ENCODE measurements around the gene FAM131A. TPM values are rescaled to one million over a fixed set of nuclear protein-coding genes. Genes with fewer than 3 reads are reported as not detected.

FAM131A gene
- total RNA-seq, 8 experiments from 2014 or later, result 7.1 to 46.1 (median 30.7) TPM

DNA sequence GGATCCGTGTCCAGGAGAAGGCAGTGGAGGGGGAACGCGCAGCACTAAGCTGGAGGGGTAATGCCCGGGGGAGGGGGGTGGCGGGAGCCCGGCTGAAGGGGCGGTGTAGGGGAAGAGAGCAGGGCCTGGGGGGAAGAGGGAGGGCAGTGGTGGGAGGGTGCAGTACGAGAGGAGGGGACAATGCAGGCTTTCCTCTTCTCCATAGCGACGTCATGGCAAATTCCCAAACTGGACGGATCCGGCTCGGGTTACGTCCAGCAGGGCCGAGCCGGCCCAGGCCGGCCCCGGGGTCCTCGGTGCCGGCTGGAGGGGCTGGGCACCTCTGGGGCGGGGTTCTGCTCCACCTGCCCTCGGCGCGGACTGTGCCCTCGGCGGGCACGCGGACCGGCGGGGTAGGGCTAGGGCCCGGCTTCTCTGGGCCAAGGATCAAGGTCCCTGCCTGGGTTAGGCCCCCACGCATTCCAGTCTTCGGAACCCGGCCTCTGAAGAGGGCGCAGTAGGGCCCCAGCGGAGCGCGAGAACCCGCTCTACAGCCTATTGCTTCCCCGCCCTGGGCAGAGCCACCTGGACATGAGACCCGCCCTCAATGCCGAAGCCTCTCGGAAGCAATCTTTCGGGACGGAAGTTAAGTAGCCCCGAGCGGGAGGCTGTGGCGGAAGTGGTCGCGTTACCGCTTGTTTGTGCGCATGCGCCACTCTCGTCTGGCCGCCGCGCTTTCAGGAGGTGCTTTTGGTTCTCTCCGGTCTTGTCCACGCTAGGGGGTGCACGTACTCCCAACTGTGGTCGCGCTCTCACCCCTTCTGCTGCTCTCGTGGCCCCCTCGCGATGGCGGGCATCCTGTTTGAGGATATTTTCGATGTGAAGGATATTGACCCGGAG is 25.5 kb downstream of the FAM131A start:
- H3K4me1 ChIP-seq (replicated peaks in 1 of 2), result peaks cover 23 to 30% of the 10 kb centered on the region in 2 donors
- H3K4me3 ChIP-seq, result peak overlapping the region; percentile 56 to 78 (median 67)
- in situ Hi-C loops (cut with MboI; ENCODE audit: low pct_unique_long_range_greater_than_20kb in 2 of 9, low sequenced_read_pairs in 9 of 9, unreplicated experiment in 9 of 9), result loop anchor here in 5 of 9 experiments (25.0 kb wide), 3 partner anchors 174 to 424 kb away; no protein-coding TSS in a partner anchor
- peak overlapping the region; percentile 99 to 100 for H3K27ac ChIP-seq
- peak; percentile 62 to 81 (median 78) for ATAC-seq (replicated peaks in 6 of 8)
- 0 to 3% (median 0%) methylated on average over 3 to 23 of the region's 68 CpGs; no CpG with 5 or more reads in 6 of the 10 experiments for WGBS, 10 experiments

DNA sequence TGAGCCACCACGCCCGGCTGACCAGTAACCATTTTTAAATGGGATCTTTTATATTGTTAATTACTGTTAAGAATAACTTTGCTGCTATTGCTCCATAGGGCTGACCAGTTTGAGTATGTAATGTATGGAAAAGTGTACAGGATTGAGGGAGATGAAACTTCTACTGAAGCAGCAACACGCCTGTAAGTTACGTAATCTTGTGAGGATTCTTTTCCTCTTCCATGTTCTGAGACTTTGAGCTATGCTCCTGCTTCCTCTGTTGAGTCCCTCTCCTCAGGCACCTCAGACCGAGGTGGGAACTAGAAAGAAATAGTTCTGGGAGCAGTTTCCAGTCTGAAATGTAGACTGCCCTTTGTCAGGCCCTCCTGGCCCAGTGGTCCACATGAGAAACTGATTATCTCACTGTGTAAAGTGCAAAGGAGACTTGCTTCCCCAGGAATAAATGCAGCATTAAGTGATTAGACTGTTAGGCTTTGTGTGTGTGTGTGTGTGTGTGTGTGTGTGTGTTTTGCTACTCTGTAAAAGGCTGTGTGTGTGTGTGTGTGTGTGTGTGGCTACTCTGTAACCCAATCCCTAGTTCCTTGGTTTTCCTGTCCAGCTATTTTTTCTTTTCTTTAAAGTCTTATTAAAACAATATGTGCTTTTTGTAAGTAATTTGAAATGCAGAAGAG is 29.4 kb downstream of the FAM131A start:
- ATAC-seq (replicated peaks in 6 of 8), result no peak
- 0 to 100% (median 91%) methylated on average over 1 to 5 of the region's 5 CpGs; no CpG with 5 or more reads in 4 of the 10 experiments for WGBS, 10 experiments
- Histone ChIP-seq H3K27ac (no peak overlapping the region), H3K4me3 (no peak overlapping the region), H3K4me1 (replicated peaks in 1 of 2) (peaks cover 11% of the 10 kb centered on the region in 2 donors)
- in situ Hi-C loops (cut with MboI; ENCODE audit: low pct_unique_long_range_greater_than_20kb in 2 of 9, low sequenced_read_pairs in 9 of 9, unreplicated experiment in 9 of 9), result loop anchor here in 5 of 9 experiments (25.0 kb wide), 3 partner anchors 171 to 421 kb away; no protein-coding TSS in a partner anchor

- 40 to 90% (median 80%) methylated on average over 1 to 7 of the region's 9 CpGs; no CpG with 5 or more reads in 5 of the 10 experiments for WGBS, 10 experiments
Measured at GRCh38 chr3:184368116-184368515, 30.7 kb downstream of the FAM131A start.

GRCh38 chr3:184368586-184369183 is 31.3 kb downstream of the FAM131A start:
- 13 to 100% (median 94%) methylated on average over 1 to 3 of the region's 3 CpGs; no CpG with 5 or more reads in 3 of the 10 experiments for WGBS, 10 experiments
- Histone ChIP-seq H3K4me3 (no peak overlapping the region), H3K4me1 (replicated peaks in 1 of 2) (peaks cover 16 to 17% of the 10 kb centered on the region in 2 donors), H3K27ac (no peak overlapping the region)
- ATAC-seq (replicated peaks in 6 of 8), result peak in 2 of 8 experiments; percentile 53 to 61
- in situ Hi-C loops (cut with MboI; ENCODE audit: low pct_unique_long_range_greater_than_20kb in 2 of 9, low sequenced_read_pairs in 9 of 9, unreplicated experiment in 9 of 9), result loop anchor here in 5 of 9 experiments (25.0 kb wide), 3 partner anchors 169 to 419 kb away; no protein-coding TSS in a partner anchor

More at GRCh38 chr3:184368116-184368515, 30.7 kb downstream of the FAM131A start:
- no peak overlapping the region for H3K4me3 ChIP-seq
- H3K27ac ChIP-seq, result no peak overlapping the region
- peak in 1 of 8 experiments; percentile 0 for ATAC-seq (replicated peaks in 6 of 8)
- H3K4me1 ChIP-seq (replicated peaks in 1 of 2), result peaks cover 16 to 17% of the 10 kb centered on the region in 2 donors
- in situ Hi-C loops (cut with MboI; ENCODE audit: low pct_unique_long_range_greater_than_20kb in 2 of 9, low sequenced_read_pairs in 9 of 9, unreplicated experiment in 9 of 9), result loop anchor here in 5 of 9 experiments (25.0 kb wide), 3 partner anchors 169 to 419 kb away; no protein-coding TSS in a partner anchor

- peak; percentile 39 to 98 (median 95) for ATAC-seq (replicated peaks in 6 of 8)
- 0 to 67% (median 44%) methylated on average over 1 to 5 of the region's 5 CpGs for whole genome bisulfite sequencing, 10 experiments
- in situ Hi-C loops (cut with MboI; ENCODE audit: low pct_unique_long_range_greater_than_20kb in 2 of 9, low sequenced_read_pairs in 9 of 9, unreplicated experiment in 9 of 9), result loop anchor here in 7 of 9 experiments (10.0 to 25.0 kb wide), 5 partner anchors 163 to 416 kb away; no protein-coding TSS in a partner anchor
- Histone ChIP-seq H3K4me3 (no peak overlapping the region), H3K27ac (no peak overlapping the region), H3K4me1 (replicated peaks in 1 of 2) (peaks cover 7% of the 10 kb centered on the region in 2 donors)
Measured at GRCh38 chr3:184371570-184372018, 34.2 kb downstream of the FAM131A start.

DNA sequence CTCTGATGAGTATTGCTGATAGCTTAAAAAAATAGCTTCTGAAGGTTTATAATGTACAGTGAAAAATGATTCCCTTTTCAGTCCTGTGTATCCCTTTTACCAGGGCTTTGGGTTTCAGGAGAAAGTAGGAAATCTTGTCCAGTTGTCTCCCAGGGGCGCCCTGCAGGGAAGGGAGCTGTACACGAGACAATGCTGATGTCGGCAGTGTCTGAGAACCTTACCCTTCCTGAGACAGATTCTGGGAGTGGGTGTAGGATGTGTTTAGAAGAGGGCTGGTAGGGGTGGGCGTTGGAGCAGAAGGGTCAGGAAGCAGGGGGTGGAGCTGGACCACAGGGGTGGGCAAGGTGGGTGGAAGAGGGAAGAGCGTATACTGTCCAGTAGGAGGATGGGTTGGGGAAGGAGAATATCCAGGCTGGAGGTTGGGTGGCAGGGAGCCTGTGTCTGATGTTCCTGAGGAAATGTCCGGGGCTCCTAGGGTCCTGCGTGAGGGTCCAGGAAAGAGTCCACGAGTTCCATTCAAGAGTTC is 35.0 kb downstream of the FAM131A start:
- Histone ChIP-seq H3K27ac (no peak overlapping the region), H3K4me1 (replicated peaks in 1 of 2) (peaks cover 8 to 11% of the 10 kb centered on the region in 2 donors)

GRCh38 chr3:184372911-184373310 is 35.5 kb downstream of the FAM131A start:
- no peak overlapping the region for H3K27ac ChIP-seq
- 11 to 77% (median 36%) methylated on average over 1 to 3 of the region's 5 CpGs; no CpG with 5 or more reads in 6 of the 10 experiments for WGBS, 10 experiments
- H3K4me1 ChIP-seq (replicated peaks in 1 of 2), result peaks cover 13 to 16% of the 10 kb centered on the region in 2 donors
- no peak overlapping the region for H3K4me3 ChIP-seq
- peak in 2 of 8 experiments; percentile 0 to 2 for ATAC-seq (replicated peaks in 6 of 8)
- in situ Hi-C loops (cut with MboI; ENCODE audit: low pct_unique_long_range_greater_than_20kb in 2 of 9, low sequenced_read_pairs in 9 of 9, unreplicated experiment in 9 of 9), result loop anchor here in 7 of 9 experiments (10.0 to 25.0 kb wide), 5 partner anchors 162 to 414 kb away; no protein-coding TSS in a partner anchor

More for the DNA sequence above, 35.0 kb downstream of the FAM131A start:
- H3K4me3 ChIP-seq, result no peak overlapping the region
- peak in 2 of 8 experiments; percentile 11 to 13 for ATAC-seq (replicated peaks in 6 of 8)
- WGBS, 10 experiments, result 56 to 100% (median 76%) methylated on average over 1 to 4 of the region's 8 CpGs; no CpG with 5 or more reads in 5 of the 10 experiments
- in situ Hi-C loops (cut with MboI; ENCODE audit: low pct_unique_long_range_greater_than_20kb in 2 of 9, low sequenced_read_pairs in 9 of 9, unreplicated experiment in 9 of 9), result loop anchor here in 7 of 9 experiments (10.0 to 25.0 kb wide), 5 partner anchors 162 to 415 kb away; no protein-coding TSS in a partner anchor

DNA sequence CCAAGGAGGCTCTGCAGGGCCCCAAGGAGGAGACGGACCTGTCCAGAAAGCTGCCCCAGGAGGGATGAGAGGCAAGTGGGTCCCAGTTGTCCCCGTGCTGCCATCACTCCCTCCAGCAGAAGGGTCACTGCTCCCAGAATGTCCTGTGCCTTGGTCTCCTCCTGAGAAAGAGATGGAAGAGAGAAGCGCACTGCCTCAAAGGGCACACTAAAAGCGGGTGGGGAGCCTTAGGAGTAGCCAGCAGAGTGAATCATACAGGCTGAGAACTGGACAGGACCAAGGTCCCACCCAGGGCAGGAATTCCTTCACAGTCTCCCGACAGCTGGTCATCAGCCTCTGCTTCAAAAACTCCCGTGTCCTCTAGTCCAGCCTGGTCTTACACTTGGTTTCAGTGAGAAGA is 36.0 kb downstream of the FAM131A start:
- 0 to 100% (median 70%) methylated on average over 1 to 5 of the region's 6 CpGs; no CpG with 5 or more reads in 3 of the 10 experiments for WGBS, 10 experiments
- H3K27ac ChIP-seq, result no peak overlapping the region
- ATAC-seq (replicated peaks in 6 of 8), result peak in 3 of 8 experiments; percentile 9 to 56 (median 55)
- peaks cover 18 to 22% of the 10 kb centered on the region in 2 donors for H3K4me1 ChIP-seq (replicated peaks in 1 of 2)
- in situ Hi-C loops (cut with MboI; ENCODE audit: low pct_unique_long_range_greater_than_20kb in 2 of 9, low sequenced_read_pairs in 9 of 9, unreplicated experiment in 9 of 9), result loop anchor here in 7 of 9 experiments (10.0 to 25.0 kb wide), 5 partner anchors 161 to 414 kb away; no protein-coding TSS in a partner anchor
- no peak overlapping the region for H3K4me3 ChIP-seq

DNA sequence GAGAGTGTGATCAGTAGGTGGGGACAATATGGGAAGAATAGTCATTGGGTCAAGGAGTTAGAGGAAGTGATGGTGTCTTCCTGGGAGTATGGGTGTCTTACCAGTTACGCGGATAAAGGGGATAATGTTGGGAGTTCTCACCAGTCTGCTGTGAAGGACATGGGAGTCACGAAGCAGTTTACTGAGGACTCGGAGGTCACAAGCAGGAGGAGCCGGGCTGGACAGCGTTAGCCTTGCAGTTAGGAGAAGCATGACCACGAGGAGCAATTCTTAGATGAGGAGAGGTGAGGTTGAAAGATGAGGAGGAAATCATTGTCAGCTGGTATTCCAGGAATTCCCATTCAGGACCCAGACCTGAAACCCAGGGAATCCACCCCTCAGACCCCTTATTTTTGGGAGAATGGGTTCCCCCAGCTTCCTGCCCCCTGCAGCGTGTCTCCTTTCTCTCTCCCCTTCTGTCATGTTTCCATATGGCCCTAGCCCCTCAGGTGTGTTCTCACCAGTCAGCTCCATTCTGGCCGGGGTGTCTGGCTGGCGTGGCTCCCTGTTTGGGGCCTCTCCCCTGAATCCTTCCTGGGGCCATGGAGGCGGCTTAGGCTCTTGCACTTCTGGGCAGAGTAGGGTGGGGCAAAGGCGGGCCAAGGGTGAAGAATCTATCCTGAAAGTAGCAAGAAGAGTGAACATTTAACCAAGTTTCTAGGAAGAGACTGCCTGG is 38.5 kb downstream of the FAM131A start:
- 33 to 100% (median 85%) methylated on average over 1 to 7 of the region's 12 CpGs; no CpG with 5 or more reads in 2 of the 10 experiments for WGBS, 10 experiments
- no peak overlapping the region for H3K27ac ChIP-seq
- no peak overlapping the region for H3K4me3 ChIP-seq
- in situ Hi-C loops (cut with MboI; ENCODE audit: low pct_unique_long_range_greater_than_20kb in 2 of 9, low sequenced_read_pairs in 9 of 9, unreplicated experiment in 9 of 9), result loop anchor here in 4 of 9 experiments (10.0 to 25.0 kb wide), 3 partner anchors 159 to 169 kb away; no protein-coding TSS in a partner anchor
- ATAC-seq (replicated peaks in 6 of 8), result no peak
- peaks cover 25 to 35% of the 10 kb centered on the region in 2 donors for H3K4me1 ChIP-seq (replicated peaks in 1 of 2)

- in situ Hi-C loops (cut with MboI; ENCODE audit: low pct_unique_long_range_greater_than_20kb in 2 of 9, low sequenced_read_pairs in 9 of 9, unreplicated experiment in 9 of 9), result loop anchor here in 4 of 9 experiments (10.0 to 25.0 kb wide), 3 partner anchors 157 to 167 kb away; no protein-coding TSS in a partner anchor
- WGBS, 10 experiments, result 66 to 100% (median 100%) methylated on average over 1 to 3 of the region's 5 CpGs; no CpG with 5 or more reads in 5 of the 10 experiments
- Histone ChIP-seq H3K4me3 (no peak overlapping the region), H3K4me1 (replicated peaks in 1 of 2) (peaks cover 18 to 32% of the 10 kb centered on the region in 2 donors), H3K27ac (no peak overlapping the region)
- no peak for ATAC-seq (replicated peaks in 6 of 8)
Measured at GRCh38 chr3:184377374-184377773, 40.0 kb downstream of the FAM131A start.

DNA sequence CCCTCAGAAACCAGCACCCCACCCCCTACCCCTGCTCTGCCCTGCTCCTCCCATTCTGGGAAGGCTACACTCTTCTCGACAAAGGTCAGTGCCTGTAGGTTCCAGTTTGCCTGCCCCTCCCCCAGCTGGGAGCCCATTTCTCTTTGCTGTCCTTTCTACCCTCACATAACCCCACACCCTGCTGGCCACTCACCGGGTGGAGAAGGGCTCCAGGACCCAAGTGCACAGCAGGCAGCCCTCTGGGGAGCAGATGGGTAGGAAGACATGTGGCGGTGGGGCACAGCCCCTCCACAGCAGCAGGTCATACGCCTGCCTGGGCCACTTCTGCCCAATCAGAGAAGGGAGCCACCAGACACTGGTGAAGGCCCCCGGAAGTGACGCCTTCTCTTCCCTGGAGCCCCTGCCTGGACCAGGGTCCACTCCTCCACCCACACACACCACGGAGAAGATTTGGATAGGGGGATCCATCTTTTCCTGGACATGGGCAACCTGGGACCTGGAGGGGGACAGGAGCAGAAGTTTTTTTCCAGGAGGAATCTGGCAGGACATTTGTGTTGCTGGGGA is 40.6 kb downstream of the FAM131A start, which contains the start of gene THPO:
THPO (minus strand) TSS at position 326 of the 564 bp plus-strand sequence. CDS start 1,948 bp downstream, outside the sequence.
- in situ Hi-C loops (cut with MboI; ENCODE audit: low pct_unique_long_range_greater_than_20kb in 2 of 9, low sequenced_read_pairs in 9 of 9, unreplicated experiment in 9 of 9), result loop anchor here in 4 of 9 experiments (10.0 to 25.0 kb wide), 3 partner anchors 157 to 167 kb away; no protein-coding TSS in a partner anchor
- 17 to 60% (median 59%) methylated on average over 1 to 5 of the region's 7 CpGs; no CpG with 5 or more reads in 7 of the 10 experiments for WGBS, 10 experiments
- ATAC-seq (replicated peaks in 6 of 8), result peak in 7 of 8 experiments; percentile 5 to 37 (median 24)

More for the DNA sequence above, 40.6 kb downstream of the FAM131A start, which contains the start of gene THPO:
- Histone ChIP-seq H3K27ac (no peak within 1 kb of the TSS), H3K4me1 (replicated peaks in 1 of 2) (peaks cover 18 to 31% of the 10 kb centered on the region in 2 donors), H3K4me3 (peak within 1 kb of the TSS in 1 of 5 donors; percentile 12)
